Fibroblast of skin of back (primary cell): ENCODE results near the gene WDR17.
A peak's percentile ranks its signal among the peaks of the same experiment; 100 is the strongest.

Experiments used
- DNase-seq: peaks from one replicate; pipeline ENCODE4 v3.0.0-alpha.2; 2013

Gene WDR17

GRCh38 chr4:176099314-176099713, 33.7 kb downstream of the WDR17 start:
- DNase-seq, result no peak

GRCh38 chr4:176102414-176103063, 36.9 kb downstream of the WDR17 start:
- no peak for DNase-seq

- no peak for DNase-seq
These were observed 42.1 kb downstream of the WDR17 start for GRCh38 chr4:176107695-176108094.

GRCh38 chr4:176123710-176124407, 58.2 kb downstream of the WDR17 start:
- peak; percentile 23 for DNase-seq

GRCh38 chr4:176125063-176125462, 59.4 kb downstream of the WDR17 start:
- no peak for DNase-seq

- DNase-seq, result no peak
These were observed 69.0 kb downstream of the WDR17 start for GRCh38 chr4:176134670-176135069.

- peak; percentile 46 for DNase-seq
These were observed 72.0 kb downstream of the WDR17 start for GRCh38 chr4:176137631-176138030.

GRCh38 chr4:176139518-176139917, 73.9 kb downstream of the WDR17 start:
- DNase-seq, result no peak

GRCh38 chr4:176142253-176142652, 76.6 kb downstream of the WDR17 start:
- no peak for DNase-seq

GRCh38 chr4:176149680-176150355, 84.2 kb downstream of the WDR17 start:
- peak; percentile 15 for DNase-seq

- DNase-seq, result peak; percentile 62
These were observed 84.7 kb downstream of the WDR17 start for GRCh38 chr4:176150356-176150682.

- DNase-seq, result no peak
These were observed 85.1 kb downstream of the WDR17 start for GRCh38 chr4:176150704-176151103.

GRCh38 chr4:176153124-176153523, 87.5 kb downstream of the WDR17 start:
- no peak for DNase-seq

GRCh38 chr4:176156656-176157055, 91.0 kb downstream of the WDR17 start:
- DNase-seq, result peak; percentile 93

- no peak for DNase-seq
These were observed 97.4 kb downstream of the WDR17 start for GRCh38 chr4:176163041-176163440.

- peak; percentile 84 for DNase-seq
These were observed 119.4 kb downstream of the WDR17 start for GRCh38 chr4:176185051-176185450.

GRCh38 chr4:176186067-176186466, 120.4 kb downstream of the WDR17 start:
- no peak for DNase-seq

- DNase-seq, result no peak
These were observed 121.2 kb downstream of the WDR17 start for GRCh38 chr4:176186671-176187395.

GRCh38 chr4:176187624-176188023, 122.0 kb downstream of the WDR17 start:
- DNase-seq, result no peak

GRCh38 chr4:176188654-176189053, 123.0 kb downstream of the WDR17 start:
- DNase-seq, result no peak

GRCh38 chr4:176189891-176190795, 124.5 kb downstream of the WDR17 start:
- peak; percentile 33 for DNase-seq

GRCh38 chr4:176191974-176192373, 126.3 kb downstream of the WDR17 start:
- DNase-seq, result peak; percentile 82
